Spinal cord (tissue), 10 donors: Measurements from ENCODE around the gene LDLRAD2. TPM values are rescaled to one million over a fixed set of nuclear protein-coding genes. Genes with fewer than 3 reads are reported as not detected.
"Not testable (repeated sequence)": the region's sequence is repeated elsewhere in the genome, so short reads cannot be mapped to it uniquely, and the experiment has no call there.

Experiments used
- DNase-seq, 6 donors: peaks; one replicate each; pipeline versions ENCODE4 v3.0.0 to v3.0.0-alpha.2; 2013 to 2015; ENCODE audit warnings: low spot score in 6 of 6, low read depth in 4 of 6
- H3K27ac ChIP-seq: one replicate; pipeline ENCODE4 v1.5.1; 2013; ENCODE audit warnings: low read depth, low read length, control low read depth
- H3K27me3 ChIP-seq: one replicate; pipeline ENCODE4 v1.6.1; 2013; ENCODE audit warnings: low read length; ENCODE audit not compliant: control insufficient read depth, insufficient read depth
- H3K36me3 ChIP-seq: one replicate; pipeline ENCODE4 v1.6.1; 2013; ENCODE audit warnings: low read length; ENCODE audit not compliant: control insufficient read depth, insufficient read depth
- H3K4me1 ChIP-seq: one replicate; pipeline ENCODE4 v1.6.1; 2013; ENCODE audit warnings: low read length; ENCODE audit not compliant: control insufficient read depth, insufficient read depth
- H3K4me3 ChIP-seq: one replicate; pipeline ENCODE4 v1.5.1; 2013; ENCODE audit warnings: low read depth, low read length, control low read depth
- H3K9me3 ChIP-seq: one replicate; pipeline ENCODE4 v1.6.1; 2013; ENCODE audit warnings: low read length; ENCODE audit not compliant: control insufficient read depth, insufficient read depth
- WGBS: methylation state at CpG from one replicate; pipeline ENCODE4 v1.1.5; 2013; ENCODE audit warnings: missing lambda C conversion rate; ENCODE audit not compliant: insufficient coverage; 5-methylcytosine and 5-hydroxymethylcytosine counted together
- polyA plus RNA-seq, 2 donors: library from polyadenylated mRNA; unstranded; fragments of 120-200 nt; gene quantifications; one replicate each; pipeline ENCODE4 v1.2.1, GENCODE V29; 2013; ENCODE audit not compliant: insufficient read length in 2 of 2
- total RNA-seq, 2 donors: library from RNA; depleted of rRNA in 1 of 2; stranded (reverse); fragments of 120-200 nt in 1 of 2; fragments of >200 nt in 1 of 2; gene quantifications; one replicate each; pipeline versions ENCODE4 v1.2.3 to v1.2.4, GENCODE V29; 2013 to 2014
- donor health status: healthy.

Gene LDLRAD2
- total and polyA plus RNA-seq, 4 donors: 0.66 to 5.6 (median 2.6) TPM

DNA sequence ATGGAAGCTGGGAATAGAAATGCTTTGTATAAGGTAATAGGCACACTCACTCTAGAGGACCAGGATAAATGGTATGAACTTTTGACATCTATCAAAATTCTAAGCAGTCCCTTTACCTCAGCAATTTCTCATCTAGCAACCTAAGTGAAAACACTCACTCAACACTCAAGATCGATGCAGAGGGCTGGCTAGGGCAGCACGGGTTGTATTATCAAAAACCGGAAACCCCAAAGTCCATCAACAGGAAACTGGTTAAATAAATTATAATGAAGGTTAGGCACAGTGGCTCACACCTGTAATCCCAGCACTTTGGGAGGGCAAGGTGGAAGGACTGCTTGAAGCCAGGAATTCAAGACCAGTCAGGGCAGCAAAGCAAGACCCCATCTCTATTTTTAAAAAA lies 38.5 kb upstream of the LDLRAD2 start:
- H3K27me3 ChIP-seq: no peaks in the 10 kb centered on the region
- no peak overlapping the region for H3K27ac ChIP-seq
- peaks cover 7% of the 10 kb centered on the region for H3K4me1 ChIP-seq

DNA sequence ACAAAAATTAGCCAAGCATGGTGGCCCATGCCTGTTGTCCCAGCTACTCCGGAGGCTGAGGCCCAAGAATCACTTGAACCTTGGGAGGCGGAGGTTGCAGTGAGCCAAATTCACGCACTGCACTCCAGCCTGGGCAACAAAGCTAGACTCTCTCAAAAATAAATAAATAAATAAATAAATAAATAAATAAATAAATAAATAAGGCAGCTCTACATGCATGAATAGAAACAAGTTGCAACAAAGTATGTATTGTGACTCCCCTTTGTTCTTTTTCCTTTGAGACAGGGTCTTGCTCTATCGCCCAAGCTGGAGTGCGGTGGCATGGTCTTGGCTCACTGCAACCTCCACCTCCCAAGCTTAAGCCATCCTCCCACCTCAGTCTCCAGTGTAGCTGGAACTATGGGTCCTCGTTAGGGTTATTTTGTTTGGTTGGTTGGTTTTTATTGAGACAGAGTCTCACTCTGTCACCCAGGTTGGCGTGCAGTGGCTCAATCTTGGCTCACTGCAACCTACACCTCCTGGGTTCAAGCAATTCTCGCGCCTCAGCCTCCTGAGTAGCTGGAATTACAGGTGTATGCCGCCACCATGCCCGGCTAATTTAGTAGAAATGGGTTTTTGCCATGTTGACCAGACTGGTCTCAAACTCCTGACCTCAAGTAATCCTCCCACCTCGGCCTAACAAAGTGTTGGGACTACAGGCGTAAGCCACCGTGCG lies 37.1 kb upstream of the LDLRAD2 start:
- H3K4me3 ChIP-seq: no peak overlapping the region
- WGBS: 92% methylated on average over 2 of the region's 15 CpGs
- no peaks in the 10 kb centered on the region for H3K9me3 ChIP-seq
- no peaks in the 10 kb centered on the region for H3K27me3 ChIP-seq
- H3K36me3 ChIP-seq: no peaks in the 10 kb centered on the region
- peaks cover 7% of the 10 kb centered on the region for H3K4me1 ChIP-seq
- DNase-seq: no peak
- H3K27ac ChIP-seq: no peak overlapping the region

More for the DNA sequence above, 38.5 kb upstream of the LDLRAD2 start:
- no peak overlapping the region for H3K4me3 ChIP-seq
- no peak for DNase-seq
- no peaks in the 10 kb centered on the region for H3K36me3 ChIP-seq
- H3K9me3 ChIP-seq: no peaks in the 10 kb centered on the region
- no CpG with 5 or more reads among the region's 3 CpGs for whole genome bisulfite sequencing

DNA sequence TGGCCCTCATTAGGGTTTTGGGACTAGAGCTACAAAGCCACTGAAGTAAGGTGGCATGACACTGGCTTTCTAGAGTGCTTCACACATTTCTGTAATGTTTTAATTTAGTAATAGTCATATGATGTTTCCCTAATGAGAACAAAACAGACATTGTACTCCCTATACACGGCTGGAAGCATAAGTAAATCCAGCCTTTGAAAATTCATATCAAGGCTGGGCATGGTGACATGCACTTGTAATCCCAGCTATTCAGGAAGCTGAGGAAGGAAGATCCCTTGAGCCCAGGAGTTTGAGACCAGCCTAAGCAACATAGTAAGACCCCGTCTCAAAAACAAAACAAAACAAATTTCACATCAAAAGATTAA lies 36.5 kb upstream of the LDLRAD2 start:
- peaks cover 7% of the 10 kb centered on the region for H3K4me1 ChIP-seq
- no peaks in the 10 kb centered on the region for H3K27me3 ChIP-seq
- DNase-seq: no peak
- no peak overlapping the region for H3K27ac ChIP-seq
- H3K4me3 ChIP-seq: no peak overlapping the region
- H3K9me3 ChIP-seq: no peaks in the 10 kb centered on the region
- no peaks in the 10 kb centered on the region for H3K36me3 ChIP-seq
- WGBS: no CpG with 5 or more reads among the region's 2 CpGs

DNA sequence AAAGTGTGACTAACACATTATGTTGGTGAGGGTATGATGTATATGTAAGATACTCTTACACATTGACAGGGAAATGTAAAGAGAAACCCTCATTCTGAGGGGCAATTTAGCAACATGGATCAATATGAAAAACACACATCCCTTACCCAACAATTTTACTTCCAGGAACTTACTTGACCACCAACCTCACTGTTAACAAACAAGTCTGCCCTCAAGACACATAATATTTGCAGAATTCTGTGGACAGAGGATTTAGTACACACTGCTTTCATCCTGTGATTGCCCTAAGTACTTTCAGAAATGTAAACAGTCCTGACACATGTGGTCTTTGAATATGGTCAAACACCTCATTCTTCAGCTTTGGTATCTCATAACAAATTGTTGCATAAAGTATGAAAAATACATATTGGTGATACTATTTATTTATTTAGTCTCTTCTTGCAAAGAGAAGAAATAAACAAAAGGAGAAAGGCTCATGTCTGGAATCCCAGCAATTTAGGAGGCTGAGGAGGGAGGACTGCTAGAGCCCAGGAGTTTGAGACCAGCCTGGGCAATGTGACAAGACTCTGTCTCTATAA lies 36.0 kb upstream of the LDLRAD2 start:
- H3K27me3 ChIP-seq: no peaks in the 10 kb centered on the region
- no peaks in the 10 kb centered on the region for H3K36me3 ChIP-seq
- no peak overlapping the region for H3K27ac ChIP-seq
- no peak overlapping the region for H3K4me3 ChIP-seq
- DNase-seq: no peak
- no peaks in the 10 kb centered on the region for H3K9me3 ChIP-seq
- peaks cover 8% of the 10 kb centered on the region for H3K4me1 ChIP-seq

DNA sequence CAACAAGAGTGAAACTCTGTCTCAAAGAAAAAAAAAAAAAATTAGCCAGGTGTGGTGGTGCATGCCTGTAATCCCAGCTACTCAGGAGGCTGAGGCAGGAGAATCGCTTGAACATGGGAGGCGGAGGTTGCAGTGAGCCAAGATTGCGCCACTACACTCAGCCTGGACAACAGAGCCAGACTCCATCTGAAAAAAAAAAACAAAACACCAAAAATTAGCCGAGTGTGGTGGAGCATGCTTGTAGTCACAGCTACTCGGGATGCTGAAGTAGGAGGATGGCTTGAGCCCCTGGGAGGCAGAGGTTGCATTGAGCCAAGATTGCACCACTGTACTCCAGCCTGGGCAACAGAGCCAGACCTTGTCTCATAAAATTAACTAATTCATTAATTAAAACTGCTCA lies 35.1 kb upstream of the LDLRAD2 start:
- not testable (repeated sequence) for H3K9me3 ChIP-seq, DNase-seq, H3K27ac ChIP-seq, H3K4me3 ChIP-seq, H3K27me3 ChIP-seq, H3K36me3 ChIP-seq
- 100% methylated on average over 2 of the region's 5 CpGs for WGBS
- peaks cover 17% of the 10 kb centered on the region for H3K4me1 ChIP-seq

DNA sequence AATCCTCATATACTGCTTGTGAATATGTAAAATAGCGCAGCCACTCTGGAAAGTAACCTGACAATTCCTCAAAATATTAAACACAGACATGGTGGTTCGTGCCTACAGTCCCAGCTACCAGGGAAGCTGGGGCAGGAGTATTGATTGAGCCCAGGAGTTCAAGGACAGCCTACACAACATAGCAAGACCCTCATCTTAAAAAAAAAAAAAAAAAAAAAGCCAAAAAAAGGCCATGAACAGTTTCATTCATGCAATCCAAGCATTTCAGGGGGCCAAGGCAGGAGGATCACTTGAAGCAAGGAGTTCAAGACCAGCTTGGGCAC lies 33.7 kb upstream of the LDLRAD2 start:
- WGBS: 100% methylated on average over 1 of the region's 2 CpGs
- Histone ChIP-seq H3K4me1 (peaks cover 18% of the 10 kb centered on the region), H3K36me3 (peaks cover 3% of the 10 kb centered on the region)

DNA sequence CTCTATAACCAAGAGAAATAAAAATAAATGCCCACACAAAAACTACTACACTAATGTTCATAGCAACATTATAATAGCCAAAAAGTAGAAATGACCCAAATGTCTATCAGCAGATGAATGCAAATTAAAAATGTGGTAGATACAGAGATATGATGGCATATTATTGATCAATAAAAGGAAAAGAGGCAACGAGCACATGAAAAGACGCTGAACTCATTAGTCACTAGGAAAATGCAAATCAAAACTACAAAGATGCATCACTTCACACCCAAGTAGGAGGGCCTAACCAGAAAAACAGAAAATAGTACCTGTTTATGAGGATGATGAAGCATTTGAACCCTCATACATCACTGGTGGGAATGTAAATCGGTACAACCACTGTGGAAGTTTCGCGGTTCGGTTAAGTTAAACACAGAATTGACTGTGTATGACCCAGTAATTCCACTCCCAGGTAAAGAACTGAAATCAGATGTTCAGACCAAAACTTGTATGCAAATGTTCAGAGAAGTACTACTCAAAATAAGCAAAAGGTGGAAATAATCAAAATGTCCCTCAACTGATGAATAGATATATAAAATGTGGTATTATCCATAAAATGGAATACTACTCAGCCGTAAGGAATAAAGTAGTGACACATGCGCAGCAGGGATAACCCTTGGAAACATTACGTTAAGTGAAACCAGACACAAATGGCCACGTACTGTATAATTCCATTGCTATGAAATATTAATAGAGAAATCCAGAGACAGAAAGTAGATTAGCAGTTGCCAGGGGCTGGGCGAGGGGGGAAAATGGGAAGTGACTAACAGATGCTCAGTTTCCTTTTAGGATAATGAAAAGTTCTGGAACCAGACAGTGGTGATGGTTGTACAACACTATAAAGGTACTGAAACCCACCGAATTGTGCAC lies 32.2 kb upstream of the LDLRAD2 start:
- Histone ChIP-seq H3K27me3 (no peaks in the 10 kb centered on the region), H3K27ac (no peak overlapping the region), H3K9me3 (no peaks in the 10 kb centered on the region), H3K4me3 (no peak overlapping the region), H3K36me3 (peaks cover 3% of the 10 kb centered on the region), H3K4me1 (peaks cover 20% of the 10 kb centered on the region)
- DNase-seq: no peak
- 100% methylated on average over 1 of the region's 12 CpGs for WGBS

More for the DNA sequence above, 33.7 kb upstream of the LDLRAD2 start:
- Histone ChIP-seq H3K27ac (no peak overlapping the region), H3K9me3 (no peaks in the 10 kb centered on the region), H3K4me3 (no peak overlapping the region), H3K27me3 (no peaks in the 10 kb centered on the region)
- DNase-seq: no peak

DNA sequence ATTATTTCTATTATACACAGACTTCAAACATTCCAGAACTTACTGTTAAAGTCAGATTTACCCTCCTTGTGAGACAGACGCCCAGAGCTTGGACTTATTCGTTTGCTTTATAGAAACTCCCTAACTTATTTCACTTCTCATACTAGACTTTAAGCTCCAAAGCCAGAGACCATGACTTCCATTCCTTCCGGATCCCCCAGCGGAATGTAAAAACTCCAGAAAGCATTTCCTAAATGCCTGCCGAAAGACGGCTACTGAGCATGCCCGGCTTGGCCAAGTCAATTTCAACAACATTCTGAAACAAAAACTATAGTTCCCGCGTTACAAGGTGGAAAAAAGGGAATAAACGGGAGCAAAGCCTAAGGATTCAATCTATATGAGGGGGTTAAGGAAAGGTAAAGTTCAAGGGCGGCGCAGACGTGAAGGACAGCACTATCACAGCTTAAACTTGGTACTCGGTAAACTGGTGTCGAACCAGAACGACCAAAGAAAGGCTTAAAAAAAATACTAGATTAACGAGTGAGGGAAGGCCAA lies 30.2 kb upstream of the LDLRAD2 start:
- peaks cover 3% of the 10 kb centered on the region for H3K36me3 ChIP-seq
- H3K27ac ChIP-seq: peak overlapping the region; percentile 100
- no peaks in the 10 kb centered on the region for H3K27me3 ChIP-seq
- DNase-seq: peak in 3 of 6 donors; percentile 10 to 18 (median 15)
- H3K4me1 ChIP-seq: peaks cover 15% of the 10 kb centered on the region
- H3K4me3 ChIP-seq: peak overlapping the region; percentile 100
- H3K9me3 ChIP-seq: no peaks in the 10 kb centered on the region
- 2% methylated on average over 11 of the region's 17 CpGs for WGBS

DNA sequence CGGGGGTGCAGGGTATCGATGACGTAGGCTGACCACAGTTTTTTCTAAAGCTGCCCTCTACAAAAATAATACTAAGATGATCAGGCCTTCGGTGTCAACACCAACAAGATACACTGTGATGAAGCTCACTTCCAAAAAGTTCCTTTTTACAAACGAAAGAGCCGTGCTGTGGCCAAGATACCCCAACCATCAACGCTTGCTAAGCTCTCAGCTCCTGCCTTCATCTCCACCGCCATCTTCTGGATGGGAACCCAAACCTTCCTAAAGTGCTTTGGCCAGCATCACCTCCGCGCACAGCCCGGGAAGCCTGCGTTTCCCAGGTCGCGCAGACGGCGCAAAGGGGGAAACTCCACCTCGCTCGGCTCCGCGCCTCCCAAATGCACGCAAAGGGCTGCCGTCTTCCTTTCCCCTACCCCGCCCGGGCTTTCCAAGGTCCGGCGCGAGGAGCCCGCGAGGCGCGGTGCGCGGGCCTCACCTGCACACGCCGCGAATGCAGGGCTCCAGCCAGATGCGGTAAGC lies 29.7 kb upstream of the LDLRAD2 start:
- H3K9me3 ChIP-seq: no peaks in the 10 kb centered on the region
- peak overlapping the region; percentile 100 for H3K27ac ChIP-seq
- whole genome bisulfite sequencing: under 1% methylated on average over 34 of the region's 37 CpGs
- H3K4me3 ChIP-seq: peak overlapping the region; percentile 100
- H3K4me1 ChIP-seq: peaks cover 15% of the 10 kb centered on the region
- H3K27me3 ChIP-seq: no peaks in the 10 kb centered on the region
- peak; percentile 13 to 84 (median 28) for DNase-seq
- H3K36me3 ChIP-seq: peaks cover 3% of the 10 kb centered on the region
